NCI-H510A (cell line): ENCODE results near the gene AMER1.

Experiments
- DNase-seq: peaks from one replicate; lab custom pipeline; 2025; lab: John Stamatoyannopoulos, UW

AMER1 gene

GRCh38 chrX:64184396-64184795 is 21.1 kb downstream of the AMER1 start:
- no peak for DNase-seq

GRCh38 chrX:64182208-64182607 is 23.3 kb downstream of the AMER1 start:
- no peak for DNase-seq

- no peak for DNase-seq
These were observed 28.6 kb downstream of the AMER1 start for GRCh38 chrX:64176876-64177275.

GRCh38 chrX:64169988-64170387 is 35.5 kb downstream of the AMER1 start:
- no peak for DNase-seq

GRCh38 chrX:64152857-64153256 is 52.7 kb downstream of the AMER1 start:
- peak; percentile 7 for DNase-seq

GRCh38 chrX:64151911-64152310 is 53.6 kb downstream of the AMER1 start:
- DNase-seq: no peak

- no peak for DNase-seq
These were observed 54.7 kb downstream of the AMER1 start for GRCh38 chrX:64150775-64151174.
